ENCODE results near the gene LY6G6D. TPM values are rescaled to one million over a fixed set of nuclear protein-coding genes. Genes with fewer than 3 reads are reported as not detected.

LY6G6D gene
- total and polyA plus RNA-seq, 2 of the 13 experiments (the other 11 are each of a cell fraction or from before 2014, with no cell fraction given): not detected

DNA sequence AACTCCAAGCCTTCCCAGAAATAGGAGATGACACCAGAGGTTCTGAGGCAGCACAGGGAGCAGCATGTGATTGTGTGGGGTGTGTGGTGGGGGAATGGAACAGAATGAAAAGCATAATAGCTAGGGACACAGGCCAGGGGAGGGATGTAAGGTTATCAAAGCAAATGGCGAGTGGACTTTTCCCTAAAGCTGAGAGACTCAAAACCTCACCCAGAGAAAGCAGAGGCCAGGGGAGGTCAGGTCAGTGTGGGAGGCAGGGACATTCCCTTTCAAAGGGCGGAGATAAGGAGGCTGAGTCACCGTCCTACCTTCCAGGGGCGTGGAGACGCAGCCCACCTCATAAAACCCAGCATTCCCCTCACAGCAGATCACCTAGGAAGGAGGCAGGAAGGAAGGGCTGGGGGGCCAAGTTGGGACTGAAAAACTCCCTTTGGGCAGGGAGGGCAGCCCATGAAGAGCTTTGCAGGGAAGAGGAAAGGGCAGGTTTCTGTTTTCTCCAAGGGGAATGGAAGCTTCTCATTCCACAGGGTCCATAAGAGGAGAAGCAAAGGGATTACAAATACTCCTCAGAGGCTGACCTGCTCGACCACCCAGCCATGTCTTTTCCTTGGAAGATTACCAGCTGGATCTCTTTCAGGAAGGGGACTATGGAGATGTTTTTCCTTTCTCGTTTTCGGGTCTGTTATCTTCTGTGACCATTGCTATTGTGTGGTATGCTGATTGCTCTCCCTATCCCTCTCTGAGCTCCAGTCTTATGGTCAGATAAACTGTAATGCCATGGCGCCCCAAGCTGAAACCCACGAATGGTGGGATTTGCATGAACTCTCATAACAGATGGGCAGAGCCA is 24.7 kb upstream of the LY6G6D start:
- FAIRE-seq (no peak), ATAC-seq (no peak; the same call in 2 of the 3 replicates), DNase-seq (ENCODE audit: low spot score) (no peak)
- CTCF ChIA-PET (ENCODE audit: low intra/inter-chr PET ratio, low total read pairs): interaction anchor here (0.5 to 1.2 kb wide), 2 partner anchors 10 kb away, joined by 3 to 5 read pairs; partner anchors contain the start of gene LY6G5C
- H3K36me3 ChIP-seq (replicated peaks in 1 of 2; ENCODE audit: control insufficient read depth in 1 of 2, insufficient read depth in 2 of 2, low read length in 2 of 2): peaks cover 60 to 73% of the 10 kb centered on the region in 2 experiments
- no peaks in the 10 kb centered on the region for H4K20me1 ChIP-seq (ENCODE audit: insufficient read depth, low read length)
- H3K27me3 ChIP-seq (ENCODE audit: control insufficient read depth in 1 of 2, insufficient read depth in 2 of 2, low read length in 2 of 2): no peaks in the 10 kb centered on the region
- H3K9me3 ChIP-seq (ENCODE audit: low read length): no peaks in the 10 kb centered on the region
- H2AFZ ChIP-seq (ENCODE audit: low read length): no peak overlapping the region
- no TSS peak for BruUV-seq (replicated peaks)
- H3K9ac ChIP-seq (ENCODE audit: insufficient read depth, low read depth, low read length): no peak overlapping the region
- in situ Hi-C loops (cut with HindIII; ENCODE audit: extremely low pct_ligation_motif_present, low pct_unique_long_range_greater_than_20kb) (no loop called here), intact Hi-C loops (cut with micrococcal nuclease; ENCODE audit: unreplicated experiment) (no loop called here)
- peaks cover 12% of the 10 kb centered on the region; the same call in 1 of the 2 replicates for H3K4me1 ChIP-seq (ENCODE audit: insufficient read depth, low read length)
- WGBS (ENCODE audit: low lambda C conversion rate): 86% methylated on average over 10 of the region's 10 CpGs
- H3K27ac ChIP-seq (ENCODE audit: extremely low read length, insufficient read depth, low read length): no peak overlapping the region
- no peak overlapping the region for H3K4me3 ChIP-seq (replicated peaks in 1 of 3; ENCODE audit: insufficient read depth in 1 of 3, low read depth in 2 of 3, low read length in 3 of 3)
- POLR2A ChIA-PET: interaction anchor here (0.5 to 4.9 kb wide), 4 partner anchors 12 to 77 kb away, joined by 3 to 22 read pairs (median 4); partner anchors contain the start of gene ABHD16A
- H3K79me2 ChIP-seq (ENCODE audit: insufficient read depth, low read length): no peaks in the 10 kb centered on the region
- no peak overlapping the region for H3K4me2 ChIP-seq (ENCODE audit: low read depth, low read length)
- peak; percentile 37 for TF ChIP-seq XRCC5 (optimal IDR thresholded peaks at IDR 0.05; ENCODE audit: low read length)
- TF ChIP-seq, protein P1, sequence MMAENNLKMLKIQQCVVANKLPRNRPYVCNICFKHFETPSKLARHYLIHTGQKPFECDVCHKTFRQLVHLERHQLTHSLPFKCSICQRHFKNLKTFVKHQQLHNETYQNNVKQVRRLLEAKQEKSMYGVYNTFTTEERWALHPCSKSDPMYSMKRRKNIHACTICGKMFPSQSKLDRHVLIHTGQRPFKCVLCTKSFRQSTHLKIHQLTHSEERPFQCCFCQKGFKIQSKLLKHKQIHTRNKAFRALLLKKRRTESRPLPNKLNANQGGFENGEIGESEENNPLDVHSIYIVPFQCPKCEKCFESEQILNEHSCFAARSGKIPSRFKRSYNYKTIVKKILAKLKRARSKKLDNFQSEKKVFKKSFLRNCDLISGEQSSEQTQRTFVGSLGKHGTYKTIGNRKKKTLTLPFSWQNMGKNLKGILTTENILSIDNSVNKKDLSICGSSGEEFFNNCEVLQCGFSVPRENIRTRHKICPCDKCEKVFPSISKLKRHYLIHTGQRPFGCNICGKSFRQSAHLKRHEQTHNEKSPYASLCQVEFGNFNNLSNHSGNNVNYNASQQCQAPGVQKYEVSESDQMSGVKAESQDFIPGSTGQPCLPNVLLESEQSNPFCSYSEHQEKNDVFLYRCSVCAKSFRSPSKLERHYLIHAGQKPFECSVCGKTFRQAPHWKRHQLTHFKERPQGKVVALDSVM (CRISPR knock-in tag; IDR thresholded peaks at IDR 0.05): 0 out of 2 replicates have a peak, but pooled peaks have one; percentile 20
- TF ChIP-seq DMAP1 (CRISPR knock-in tag; IDR thresholded peaks at IDR 0.05): no peak
- peak; percentile 34; the same call in 1 of the 2 replicates for TF ChIP-seq FOSL2 (CRISPR knock-in tag; IDR thresholded peaks at IDR 0.05)

- FAIRE-seq: no peak
- H3K9ac ChIP-seq (ENCODE audit: insufficient read depth, low read depth, low read length): no peak overlapping the region
- no peak for TF ChIP-seq ZNF577 (CRISPR knock-in tag; IDR thresholded peaks at IDR 0.05; ENCODE audit: borderline replicate concordance, low read depth)
- no peak for TF ChIP-seq ZNF740 (CRISPR knock-in tag; IDR thresholded peaks at IDR 0.05)
- no peak for TF ChIP-seq ETV6 (CRISPR knock-in tag; conservative IDR thresholded peaks at IDR 0.05)
- TF ChIP-seq NR2F6 (IDR thresholded peaks at IDR 0.05): no peak
- no peak for TF ChIP-seq NR2F6 (CRISPR knock-in tag; IDR thresholded peaks at IDR 0.05)
- no peak for TF ChIP-seq ZNF329 (CRISPR knock-in tag; IDR thresholded peaks at IDR 0.05; ENCODE audit: low read depth)
- no peak for TF ChIP-seq ZNF550 (CRISPR knock-in tag; IDR thresholded peaks at IDR 0.05; ENCODE audit: borderline replicate concordance)
- TF ChIP-seq NR2C2 (CRISPR knock-in tag; IDR thresholded peaks at IDR 0.05; ENCODE audit: borderline replicate concordance): no peak
- no peak for TF ChIP-seq FOXO1 (CRISPR knock-in tag; IDR thresholded peaks at IDR 0.05)
- TF ChIP-seq ZFYVE20 (CRISPR knock-in tag; IDR thresholded peaks at IDR 0.05; ENCODE audit: borderline replicate concordance, low read depth): no peak
- TF ChIP-seq TAF15 (IDR thresholded peaks at IDR 0.05; ENCODE audit: low read depth, low read length, poor library complexity, severe bottlenecking): no peak
- TF ChIP-seq ZNF343 (CRISPR knock-in tag; IDR thresholded peaks at IDR 0.05): no peak
Observed at GRCh38 chr6:31691078-31691463, 24.1 kb upstream of the LY6G6D start.

More at GRCh38 chr6:31691078-31691463, 24.1 kb upstream of the LY6G6D start:
- H3K27ac ChIP-seq (ENCODE audit: extremely low read length, insufficient read depth, low read length): no peak overlapping the region
- ATAC-seq: no peak
- over 99% methylated on average over 6 of the region's 6 CpGs for WGBS (ENCODE audit: low lambda C conversion rate)
- H4K20me1 ChIP-seq (ENCODE audit: insufficient read depth, low read length): no peaks in the 10 kb centered on the region
- in situ Hi-C loops (cut with HindIII; ENCODE audit: extremely low pct_ligation_motif_present, low pct_unique_long_range_greater_than_20kb) (no loop called here), intact Hi-C loops (cut with micrococcal nuclease; ENCODE audit: unreplicated experiment) (no loop called here)
- no peak overlapping the region for H3K4me3 ChIP-seq (replicated peaks in 1 of 3; ENCODE audit: insufficient read depth in 1 of 3, low read depth in 2 of 3, low read length in 3 of 3)
- no peaks in the 10 kb centered on the region for H3K9me3 ChIP-seq (ENCODE audit: low read length)
- H3K27me3 ChIP-seq (ENCODE audit: control insufficient read depth in 1 of 2, insufficient read depth in 2 of 2, low read length in 2 of 2): no peaks in the 10 kb centered on the region
- no peak overlapping the region for H2AFZ ChIP-seq (ENCODE audit: low read length)
- peaks cover 62 to 75% of the 10 kb centered on the region in 2 experiments for H3K36me3 ChIP-seq (replicated peaks in 1 of 2; ENCODE audit: control insufficient read depth in 1 of 2, insufficient read depth in 2 of 2, low read length in 2 of 2)
- H3K4me2 ChIP-seq (ENCODE audit: low read depth, low read length): no peak overlapping the region
- BruUV-seq (replicated peaks): no TSS peak
- no peak for DNase-seq (ENCODE audit: low spot score)
- peaks cover 12% of the 10 kb centered on the region; the same call in 1 of the 2 replicates for H3K4me1 ChIP-seq (ENCODE audit: insufficient read depth, low read length)
- POLR2A ChIA-PET: interaction anchor here (1.2 to 4.9 kb wide), 3 partner anchors 11 to 76 kb away, joined by 4 to 22 read pairs (median 4); partner anchors contain the start of gene ABHD16A
- no peaks in the 10 kb centered on the region for H3K79me2 ChIP-seq (ENCODE audit: insufficient read depth, low read length)
- CTCF ChIA-PET (ENCODE audit: low intra/inter-chr PET ratio, low total read pairs): interaction anchor here (0.5 kb wide), 1 partner anchor 10 kb away, joined by 3 read pairs; the partner anchor contains the start of gene LY6G5C

Measured in HepG2 (cell line).